T-helper 9 cell (primary cell): Measurements from ENCODE around the gene OGDH.

Source experiments
- DNase-seq: peaks from one replicate; pipeline ENCODE4 v3.0.0-alpha.2; 2020

Gene OGDH

GRCh38 chr7:44738876-44739665 is 132.6 kb downstream of the OGDH start:
- no peak for DNase-seq

GRCh38 chr7:44740055-44740454 is 133.6 kb downstream of the OGDH start:
- DNase-seq, result no peak

- DNase-seq, result no peak
Measured at GRCh38 chr7:44743750-44744149, 137.3 kb downstream of the OGDH start.

GRCh38 chr7:44748045-44748947 is 141.9 kb downstream of the OGDH start, which contains the start of gene ZMIZ2:
Gene ZMIZ2 (plus strand): TSS chr7:44748847. CDS start chr7:44756250, 7,403 bp downstream.
- DNase-seq, result peak; percentile 90

GRCh38 chr7:44748948-44749731 is 142.7 kb downstream of the OGDH start:
- no peak for DNase-seq

GRCh38 chr7:44749992-44750391 is 143.6 kb downstream of the OGDH start:
- no peak for DNase-seq

- DNase-seq, result no peak
Measured at GRCh38 chr7:44750424-44750823, 144.0 kb downstream of the OGDH start.

- peak; percentile 45 for DNase-seq
Measured at GRCh38 chr7:44750921-44751571, 144.6 kb downstream of the OGDH start.

GRCh38 chr7:44752822-44753221 is 146.4 kb downstream of the OGDH start:
- no peak for DNase-seq

GRCh38 chr7:44754802-44755697 is 148.6 kb downstream of the OGDH start:
- DNase-seq, result no peak

- no peak for DNase-seq
Measured at GRCh38 chr7:44755698-44756627, 149.5 kb downstream of the OGDH start.

- no peak for DNase-seq
Measured at GRCh38 chr7:44756904-44757303, 150.5 kb downstream of the OGDH start.

- DNase-seq, result no peak
Measured at GRCh38 chr7:44757311-44757710, 150.9 kb downstream of the OGDH start.

GRCh38 chr7:44757739-44758138 is 151.3 kb downstream of the OGDH start:
- no peak for DNase-seq
